ENCODE results near the gene FAM47B. TPM values are rescaled to one million over a fixed set of nuclear protein-coding genes. Genes with fewer than 3 reads are reported as not detected.

Gene FAM47B
- not detected in 2 replicates for total RNA-seq

GRCh38 chrX:34942496-34942895 is at the start of gene FAM47B:
FAM47B (plus strand) TSS chrX:34942796; CDS start chrX:34942832, 36 bp downstream.

Measured in mammary microvascular endothelial cell (primary cell).